ENCODE results near the gene ZCWPW2. TPM values are rescaled to one million over a fixed set of nuclear protein-coding genes. Genes with fewer than 3 reads are reported as not detected.

The ZCWPW2 gene
- polyA plus RNA-seq, 2 of the 4 experiments (the other 2 are of a cell fraction): 0.06 to 0.34 TPM

DNA sequence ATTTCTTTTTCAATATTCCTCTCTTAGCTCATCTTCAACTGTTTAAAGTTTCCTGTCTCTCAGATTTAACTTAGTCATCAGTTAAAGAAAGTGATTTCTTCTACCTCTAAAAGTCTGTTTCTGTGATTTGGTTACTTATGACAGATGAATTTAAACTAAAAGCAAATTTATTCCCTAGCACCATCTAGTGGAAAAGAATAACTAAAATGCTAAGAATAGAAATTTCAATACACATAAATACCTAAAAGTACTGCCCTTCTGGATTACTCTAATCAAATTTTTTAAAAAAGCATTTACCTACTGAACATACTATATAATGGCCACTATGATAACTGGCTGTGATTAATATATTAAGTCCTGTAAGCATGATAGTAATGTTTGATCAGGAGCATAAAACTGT, 14.0 kb upstream of the ZCWPW2 start:
- ChIA-PET CTCF (interaction anchor here (0.7 to 5.1 kb wide), 6 partner anchors 9 to 628 kb away, joined by 3 to 29 read pairs (median 8); partner anchors contain the start of genes AZI2, EOMES and ZCWPW2), POLR2A (no interaction called here)
- Histone ChIP-seq H3K4me3 (no peak overlapping the region), H3K27ac (no peak overlapping the region), H3K4me2 (no peak overlapping the region), H3K9me3 (no peaks in the 10 kb centered on the region), H3K4me1 (no peaks in the 10 kb centered on the region)
- FAIRE-seq (no peak), DNase-seq (ENCODE audit: low read depth in 1 of 2, low spot score in 1 of 2) (no peak), ATAC-seq (no peak)
- TF ChIP-seq RAD21 (conservative IDR thresholded peaks at IDR 0.05 in 1 of 2, IDR thresholded peaks at IDR 0.05 in 1 of 2): peak; percentile 27 to 28; a peak in 3 of 5 replicates
- TF ChIP-seq, protein P1, sequence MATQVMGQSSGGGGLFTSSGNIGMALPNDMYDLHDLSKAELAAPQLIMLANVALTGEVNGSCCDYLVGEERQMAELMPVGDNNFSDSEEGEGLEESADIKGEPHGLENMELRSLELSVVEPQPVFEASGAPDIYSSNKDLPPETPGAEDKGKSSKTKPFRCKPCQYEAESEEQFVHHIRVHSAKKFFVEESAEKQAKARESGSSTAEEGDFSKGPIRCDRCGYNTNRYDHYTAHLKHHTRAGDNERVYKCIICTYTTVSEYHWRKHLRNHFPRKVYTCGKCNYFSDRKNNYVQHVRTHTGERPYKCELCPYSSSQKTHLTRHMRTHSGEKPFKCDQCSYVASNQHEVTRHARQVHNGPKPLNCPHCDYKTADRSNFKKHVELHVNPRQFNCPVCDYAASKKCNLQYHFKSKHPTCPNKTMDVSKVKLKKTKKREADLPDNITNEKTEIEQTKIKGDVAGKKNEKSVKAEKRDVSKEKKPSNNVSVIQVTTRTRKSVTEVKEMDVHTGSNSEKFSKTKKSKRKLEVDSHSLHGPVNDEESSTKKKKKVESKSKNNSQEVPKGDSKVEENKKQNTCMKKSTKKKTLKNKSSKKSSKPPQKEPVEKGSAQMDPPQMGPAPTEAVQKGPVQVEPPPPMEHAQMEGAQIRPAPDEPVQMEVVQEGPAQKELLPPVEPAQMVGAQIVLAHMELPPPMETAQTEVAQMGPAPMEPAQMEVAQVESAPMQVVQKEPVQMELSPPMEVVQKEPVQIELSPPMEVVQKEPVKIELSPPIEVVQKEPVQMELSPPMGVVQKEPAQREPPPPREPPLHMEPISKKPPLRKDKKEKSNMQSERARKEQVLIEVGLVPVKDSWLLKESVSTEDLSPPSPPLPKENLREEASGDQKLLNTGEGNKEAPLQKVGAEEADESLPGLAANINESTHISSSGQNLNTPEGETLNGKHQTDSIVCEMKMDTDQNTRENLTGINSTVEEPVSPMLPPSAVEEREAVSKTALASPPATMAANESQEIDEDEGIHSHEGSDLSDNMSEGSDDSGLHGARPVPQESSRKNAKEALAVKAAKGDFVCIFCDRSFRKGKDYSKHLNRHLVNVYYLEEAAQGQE (IDR thresholded peaks at IDR 0.05): no peak
- TF ChIP-seq, protein P2, sequence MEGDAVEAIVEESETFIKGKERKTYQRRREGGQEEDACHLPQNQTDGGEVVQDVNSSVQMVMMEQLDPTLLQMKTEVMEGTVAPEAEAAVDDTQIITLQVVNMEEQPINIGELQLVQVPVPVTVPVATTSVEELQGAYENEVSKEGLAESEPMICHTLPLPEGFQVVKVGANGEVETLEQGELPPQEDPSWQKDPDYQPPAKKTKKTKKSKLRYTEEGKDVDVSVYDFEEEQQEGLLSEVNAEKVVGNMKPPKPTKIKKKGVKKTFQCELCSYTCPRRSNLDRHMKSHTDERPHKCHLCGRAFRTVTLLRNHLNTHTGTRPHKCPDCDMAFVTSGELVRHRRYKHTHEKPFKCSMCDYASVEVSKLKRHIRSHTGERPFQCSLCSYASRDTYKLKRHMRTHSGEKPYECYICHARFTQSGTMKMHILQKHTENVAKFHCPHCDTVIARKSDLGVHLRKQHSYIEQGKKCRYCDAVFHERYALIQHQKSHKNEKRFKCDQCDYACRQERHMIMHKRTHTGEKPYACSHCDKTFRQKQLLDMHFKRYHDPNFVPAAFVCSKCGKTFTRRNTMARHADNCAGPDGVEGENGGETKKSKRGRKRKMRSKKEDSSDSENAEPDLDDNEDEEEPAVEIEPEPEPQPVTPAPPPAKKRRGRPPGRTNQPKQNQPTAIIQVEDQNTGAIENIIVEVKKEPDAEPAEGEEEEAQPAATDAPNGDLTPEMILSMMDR (IDR thresholded peaks at IDR 0.05): peak; percentile 37; the same call in 2 of the 3 replicates

DNA sequence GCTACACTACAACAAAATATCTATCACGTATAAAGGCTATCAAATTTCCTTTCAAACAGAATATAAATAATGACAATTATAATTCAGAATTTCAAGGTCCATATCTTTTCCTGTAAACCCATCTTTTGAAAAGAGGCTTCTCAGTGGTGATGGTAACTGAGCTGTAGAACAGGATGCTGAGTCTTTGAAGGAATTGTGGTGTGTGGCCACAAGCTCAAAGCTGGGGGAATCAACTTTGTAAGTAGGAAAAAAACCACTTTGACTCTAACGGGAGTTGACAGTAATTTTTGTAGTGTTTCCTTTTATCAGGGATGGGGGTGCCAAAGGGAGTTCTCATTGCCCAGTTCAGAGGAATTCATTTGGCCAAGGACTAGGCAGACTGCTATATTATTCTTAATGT, 13.3 kb upstream of the ZCWPW2 start:
- POLR2A ChIA-PET: no interaction called here
- CTCF ChIA-PET: interaction anchor here (0.9 to 5.1 kb wide), 8 partner anchors 8 to 623 kb away, joined by 3 to 29 read pairs (median 6); partner anchors contain the start of genes AZI2, EOMES and ZCWPW2
- H3K9me3 ChIP-seq: no peaks in the 10 kb centered on the region
- 95% methylated on average over 2 of the region's 2 CpGs for WGBS (ENCODE audit: missing lambda C conversion rate)
- DNase-seq (ENCODE audit: low read depth in 1 of 2, low spot score in 1 of 2) (no peak), FAIRE-seq (no peak), ATAC-seq (no peak)
- no peak overlapping the region for H3K4me3 ChIP-seq
- H3K4me2 ChIP-seq: no peak overlapping the region
- H3K4me1 ChIP-seq: no peaks in the 10 kb centered on the region
- TF ChIP-seq ESRRA (IDR thresholded peaks at IDR 0.05; ENCODE audit: borderline replicate concordance, low read length) (no peak), POLR2A (IDR thresholded peaks at IDR 0.05; ENCODE audit: low read length) (no peak), SREBF2 (IDR thresholded peaks at IDR 0.05) (no peak), HOXB5 (CRISPR knock-in tag; IDR thresholded peaks at IDR 0.05) (no peak), FOSB (CRISPR knock-in tag; IDR thresholded peaks at IDR 0.05) (no peak), CHD4 (IDR thresholded peaks at IDR 0.05; ENCODE audit: borderline replicate concordance) (no peak), ZC3H11A (IDR thresholded peaks at IDR 0.05) (no peak), JUNB (IDR thresholded peaks at IDR 0.05) (no peak), HEYL (CRISPR knock-in tag; IDR thresholded peaks at IDR 0.05) (no peak), MYC (IDR thresholded peaks at IDR 0.05; ENCODE audit: borderline replicate concordance, low read length) (no peak), EHF (CRISPR knock-in tag; IDR thresholded peaks at IDR 0.05) (no peak), CBX2 (IDR thresholded peaks at IDR 0.05; ENCODE audit: borderline replicate concordance, low read depth) (no peak), POLR2AphosphoS2 (conservative IDR thresholded peaks at IDR 0.05; ENCODE audit: low read length) (no peak), GATA3 (IDR thresholded peaks at IDR 0.05; ENCODE audit: borderline replicate concordance) (no peak)
- TF ChIP-seq, protein P3, sequence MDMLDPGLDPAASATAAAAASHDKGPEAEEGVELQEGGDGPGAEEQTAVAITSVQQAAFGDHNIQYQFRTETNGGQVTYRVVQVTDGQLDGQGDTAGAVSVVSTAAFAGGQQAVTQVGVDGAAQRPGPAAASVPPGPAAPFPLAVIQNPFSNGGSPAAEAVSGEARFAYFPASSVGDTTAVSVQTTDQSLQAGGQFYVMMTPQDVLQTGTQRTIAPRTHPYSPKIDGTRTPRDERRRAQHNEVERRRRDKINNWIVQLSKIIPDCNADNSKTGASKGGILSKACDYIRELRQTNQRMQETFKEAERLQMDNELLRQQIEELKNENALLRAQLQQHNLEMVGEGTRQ (IDR thresholded peaks at IDR 0.05): no peak
- TF ChIP-seq, protein P4, sequence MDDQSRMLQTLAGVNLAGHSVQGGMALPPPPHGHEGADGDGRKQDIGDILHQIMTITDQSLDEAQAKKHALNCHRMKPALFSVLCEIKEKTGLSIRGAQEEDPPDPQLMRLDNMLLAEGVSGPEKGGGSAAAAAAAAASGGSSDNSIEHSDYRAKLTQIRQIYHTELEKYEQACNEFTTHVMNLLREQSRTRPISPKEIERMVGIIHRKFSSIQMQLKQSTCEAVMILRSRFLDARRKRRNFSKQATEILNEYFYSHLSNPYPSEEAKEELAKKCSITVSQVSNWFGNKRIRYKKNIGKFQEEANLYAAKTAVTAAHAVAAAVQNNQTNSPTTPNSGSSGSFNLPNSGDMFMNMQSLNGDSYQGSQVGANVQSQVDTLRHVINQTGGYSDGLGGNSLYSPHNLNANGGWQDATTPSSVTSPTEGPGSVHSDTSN (IDR thresholded peaks at IDR 0.05): no peak
- no peak overlapping the region for H3K27ac ChIP-seq

Data from A549 (cell line).